ENCODE measurements around the gene PRR35.

DNA sequence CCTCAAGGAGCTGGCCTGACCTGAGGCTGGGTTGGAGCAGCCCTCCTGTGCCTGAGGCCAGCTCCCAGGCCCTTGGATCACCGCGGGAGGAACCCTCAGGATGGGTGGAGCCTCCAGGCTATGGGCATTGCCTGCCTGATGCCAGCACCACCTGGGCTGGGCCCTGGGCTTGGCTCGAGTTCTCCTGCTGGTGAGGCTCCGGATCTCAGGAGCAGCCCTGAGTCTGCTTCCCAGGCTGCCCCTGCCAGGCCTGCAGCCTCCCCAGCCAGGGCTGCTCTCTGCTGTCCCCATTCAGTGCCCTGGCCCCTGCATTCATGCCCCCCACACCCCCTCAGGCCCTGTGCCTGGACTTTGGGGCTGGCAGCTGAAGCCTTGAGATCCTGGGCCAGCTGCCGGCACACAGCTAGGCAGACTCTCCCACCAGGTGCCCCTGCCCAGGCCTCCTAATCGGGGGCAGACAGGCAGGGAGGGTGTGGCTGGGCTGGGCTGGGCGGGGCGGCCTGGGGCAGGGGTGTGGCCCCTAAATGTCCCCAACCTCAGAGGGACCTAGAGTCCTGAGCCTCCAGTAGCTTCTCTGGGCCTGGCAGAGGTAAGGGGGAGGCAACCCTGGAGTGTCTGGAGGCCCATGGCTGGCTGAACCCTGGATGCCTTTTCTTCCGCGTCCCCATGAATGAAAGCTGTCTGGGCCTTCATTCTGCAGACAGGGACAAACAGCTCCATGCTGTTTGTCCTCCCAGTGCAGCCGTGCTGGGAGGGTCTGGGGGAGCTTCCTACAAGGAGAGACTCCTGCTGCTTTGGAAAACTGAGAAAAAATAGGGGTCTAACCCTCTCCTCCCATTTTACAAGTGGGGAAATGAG lies 8.4 kb downstream of the PRR35 start:
- no peak for TF ChIP-seq EZH2 (IDR thresholded peaks at IDR 0.05; ENCODE audit: low read length)
- TF ChIP-seq, protein P1, sequence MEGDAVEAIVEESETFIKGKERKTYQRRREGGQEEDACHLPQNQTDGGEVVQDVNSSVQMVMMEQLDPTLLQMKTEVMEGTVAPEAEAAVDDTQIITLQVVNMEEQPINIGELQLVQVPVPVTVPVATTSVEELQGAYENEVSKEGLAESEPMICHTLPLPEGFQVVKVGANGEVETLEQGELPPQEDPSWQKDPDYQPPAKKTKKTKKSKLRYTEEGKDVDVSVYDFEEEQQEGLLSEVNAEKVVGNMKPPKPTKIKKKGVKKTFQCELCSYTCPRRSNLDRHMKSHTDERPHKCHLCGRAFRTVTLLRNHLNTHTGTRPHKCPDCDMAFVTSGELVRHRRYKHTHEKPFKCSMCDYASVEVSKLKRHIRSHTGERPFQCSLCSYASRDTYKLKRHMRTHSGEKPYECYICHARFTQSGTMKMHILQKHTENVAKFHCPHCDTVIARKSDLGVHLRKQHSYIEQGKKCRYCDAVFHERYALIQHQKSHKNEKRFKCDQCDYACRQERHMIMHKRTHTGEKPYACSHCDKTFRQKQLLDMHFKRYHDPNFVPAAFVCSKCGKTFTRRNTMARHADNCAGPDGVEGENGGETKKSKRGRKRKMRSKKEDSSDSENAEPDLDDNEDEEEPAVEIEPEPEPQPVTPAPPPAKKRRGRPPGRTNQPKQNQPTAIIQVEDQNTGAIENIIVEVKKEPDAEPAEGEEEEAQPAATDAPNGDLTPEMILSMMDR (optimal IDR thresholded peaks at IDR 0.05 in 1 of 3, IDR thresholded peaks at IDR 0.05 in 1 of 3, conservative IDR thresholded peaks at IDR 0.05 in 1 of 3; ENCODE audit: extremely low read depth in 1 of 3, insufficient read depth in 2 of 3, low read length in 3 of 3) = peak in 1 of 3 experiments; percentile 3

All from keratinocyte (primary cell).